Body of pancreas (tissue), 4 donors: Measurements from ENCODE around the gene NANOS3.

Experiments used
- POLR2A ChIP-seq, 3 donors: fragments of 450-650 bp; IDR thresholded peaks; one replicate each; pipeline ENCODE4 v1.6.1; 2016; ENCODE audit warnings: antibody characterized with exemption in 3 of 3, mild to moderate bottlenecking in 2 of 3
- TF ChIP-seq, protein P1 (sequence below), 7 experiments: fragments of 450-650 bp in 4 of 7; fragments of 200-600 bp in 3 of 7; sonication (generic) in 3 of 7; IDR thresholded peaks; one replicate each; pipeline ENCODE4 v1.5.1; 2016 to 2019; ENCODE audit warnings: antibody characterized with exemption in 7 of 7

DNA sequence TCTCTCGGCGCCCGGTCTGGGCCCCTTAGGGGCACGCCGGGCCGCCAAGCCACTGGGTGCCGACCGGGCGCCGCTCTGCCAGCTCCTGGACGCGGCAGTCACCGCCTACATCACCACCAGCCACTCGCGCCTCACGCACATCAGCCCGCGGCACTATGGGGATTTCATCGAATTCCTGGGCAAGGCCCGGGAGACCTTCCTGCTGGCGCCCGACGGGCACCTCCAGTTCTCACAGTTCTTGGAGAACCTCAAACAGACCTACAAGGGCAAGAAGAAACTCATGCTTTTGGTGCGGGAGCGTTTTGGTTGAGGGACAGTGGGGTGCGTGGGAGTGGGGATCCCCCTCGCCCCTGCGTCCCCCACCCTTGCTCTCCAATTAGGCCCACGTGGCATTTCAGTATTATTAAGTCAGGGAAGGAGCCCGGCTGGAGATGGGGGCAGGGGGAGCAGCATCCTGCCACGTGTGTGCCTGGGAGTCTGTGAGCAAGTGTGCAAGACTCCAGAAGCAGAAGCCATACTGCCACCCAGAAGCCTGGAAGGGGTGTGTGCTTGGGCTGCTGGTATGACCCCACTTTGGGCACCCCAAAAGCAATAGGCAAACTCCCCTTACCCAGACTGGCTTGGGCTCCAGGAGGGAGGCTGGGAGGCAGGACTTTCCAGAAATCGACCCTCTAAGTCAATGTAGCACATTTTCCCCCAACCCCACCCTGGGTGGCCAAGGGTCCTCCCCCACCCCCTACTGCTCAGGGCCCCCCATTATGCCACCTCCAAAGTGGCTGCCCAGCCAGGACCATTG, 46.0 kb upstream of the NANOS3 start:
- TF ChIP-seq, protein P1, sequence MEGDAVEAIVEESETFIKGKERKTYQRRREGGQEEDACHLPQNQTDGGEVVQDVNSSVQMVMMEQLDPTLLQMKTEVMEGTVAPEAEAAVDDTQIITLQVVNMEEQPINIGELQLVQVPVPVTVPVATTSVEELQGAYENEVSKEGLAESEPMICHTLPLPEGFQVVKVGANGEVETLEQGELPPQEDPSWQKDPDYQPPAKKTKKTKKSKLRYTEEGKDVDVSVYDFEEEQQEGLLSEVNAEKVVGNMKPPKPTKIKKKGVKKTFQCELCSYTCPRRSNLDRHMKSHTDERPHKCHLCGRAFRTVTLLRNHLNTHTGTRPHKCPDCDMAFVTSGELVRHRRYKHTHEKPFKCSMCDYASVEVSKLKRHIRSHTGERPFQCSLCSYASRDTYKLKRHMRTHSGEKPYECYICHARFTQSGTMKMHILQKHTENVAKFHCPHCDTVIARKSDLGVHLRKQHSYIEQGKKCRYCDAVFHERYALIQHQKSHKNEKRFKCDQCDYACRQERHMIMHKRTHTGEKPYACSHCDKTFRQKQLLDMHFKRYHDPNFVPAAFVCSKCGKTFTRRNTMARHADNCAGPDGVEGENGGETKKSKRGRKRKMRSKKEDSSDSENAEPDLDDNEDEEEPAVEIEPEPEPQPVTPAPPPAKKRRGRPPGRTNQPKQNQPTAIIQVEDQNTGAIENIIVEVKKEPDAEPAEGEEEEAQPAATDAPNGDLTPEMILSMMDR (IDR thresholded peaks at IDR 0.05) = no peak
- no peak for TF ChIP-seq POLR2A (IDR thresholded peaks at IDR 0.05)
